GM21526 (cell line): Measurements from ENCODE around the gene GPATCH8.
"Not testable (repeated sequence)": the region's sequence is repeated elsewhere in the genome, so short reads cannot be mapped to it uniquely, and the experiment has no call there.

ENCODE experiments used
- ATAC-seq: cut with Tn5 transposase; IDR thresholded peaks from one replicate; pipeline ENCODE4 v1.9.1; 2021; ENCODE audit warnings: moderate library complexity; ENCODE audit not compliant: unreplicated experiment, low FRiP score

GPATCH8 gene

GRCh38 chr17:44527954-44528353 lies 24.7 kb upstream of the GPATCH8 start:
- no peak for ATAC-seq

GRCh38 chr17:44527102-44527501 lies 23.9 kb upstream of the GPATCH8 start:
- no peak for ATAC-seq

GRCh38 chr17:44523672-44523972 lies 20.4 kb upstream of the GPATCH8 start:
- no peak for ATAC-seq

- no peak for ATAC-seq
Measured at GRCh38 chr17:44522883-44523671, 19.9 kb upstream of the GPATCH8 start.

GRCh38 chr17:44518032-44518431 lies 14.8 kb upstream of the GPATCH8 start:
- ATAC-seq: no peak

- ATAC-seq: not testable (repeated sequence)
Measured at GRCh38 chr17:44511241-44512134, 8.3 kb upstream of the GPATCH8 start.

- not testable (repeated sequence) for ATAC-seq
Measured at GRCh38 chr17:44506939-44507604, 3.9 kb upstream of the GPATCH8 start.

- no peak for ATAC-seq
Measured at GRCh38 chr17:44502598-44503146, 534 bp downstream of the GPATCH8 start.

- ATAC-seq: no peak
Measured at GRCh38 chr17:44501866-44502375, 1.3 kb downstream of the GPATCH8 start.

- ATAC-seq: no peak
Measured at GRCh38 chr17:44499722-44500121, 3.5 kb downstream of the GPATCH8 start.

- no peak for ATAC-seq
Measured at GRCh38 chr17:44496815-44497214, 6.4 kb downstream of the GPATCH8 start.

- no peak for ATAC-seq
Measured at GRCh38 chr17:44493339-44493738, 9.9 kb downstream of the GPATCH8 start.

- ATAC-seq: no peak
Measured at GRCh38 chr17:44492706-44493272, 10.4 kb downstream of the GPATCH8 start.

GRCh38 chr17:44489581-44489980 lies 13.6 kb downstream of the GPATCH8 start:
- no peak for ATAC-seq

GRCh38 chr17:44487170-44487569 lies 16.0 kb downstream of the GPATCH8 start:
- ATAC-seq: no peak

GRCh38 chr17:44473367-44473766 lies 29.8 kb downstream of the GPATCH8 start:
- no peak for ATAC-seq

GRCh38 chr17:44469676-44470075 lies 33.5 kb downstream of the GPATCH8 start:
- no peak for ATAC-seq

- no peak for ATAC-seq
Measured at GRCh38 chr17:44467108-44467507, 36.1 kb downstream of the GPATCH8 start.

GRCh38 chr17:44466339-44466738 lies 36.9 kb downstream of the GPATCH8 start:
- ATAC-seq: no peak

- no peak for ATAC-seq
Measured at GRCh38 chr17:44465897-44466296, 37.3 kb downstream of the GPATCH8 start.
